IMR-90 (cell line): ENCODE measurements around the gene ZNFX1. TPM values are rescaled to one million over a fixed set of nuclear protein-coding genes. Genes with fewer than 3 reads are reported as not detected.

Experiments
- ATAC-seq: fragments of 200-7000 bp; cut with Tn5 transposase; 2 replicates; pipeline ENCODE4 v1.9.1; 2020; ENCODE audit warnings: low read depth, mild to moderate bottlenecking, moderate library complexity
- BruUV-seq: library from RNA; stranded (reverse); fragments of 400-500 nt; replicated peaks from 2 replicates; lab custom pipeline; 2021; lab: Mats Ljungman, UMichigan
- CTCF ChIA-PET: fragments of 300-600 bp; formaldehyde crosslinking; extraction: SDS; loops from one replicate; lab custom pipeline; 2021; ENCODE audit warnings: antibody characterized with exemption; lab: Yijun Ruan, JAX
- POLR2A ChIA-PET: fragments of 300-600 bp; sonication (Branson Sonifier 250); formaldehyde crosslinking; loops from one replicate; lab custom pipeline; 2022; ENCODE audit warnings: antibody characterized with exemption; ENCODE audit not compliant: unreplicated experiment; lab: Charles Lee
- DNase-seq: peaks from one replicate; pipeline ENCODE4 v3.0.0; 2013
- H2AFZ ChIP-seq: replicated peaks from 2 replicates; pipeline ENCODE3; 2013; ENCODE audit warnings: low read length, mild to moderate bottlenecking; ENCODE audit not compliant: poor library complexity
- H2AK5ac ChIP-seq: 2 replicates; pipeline ENCODE4 v1.6.1; 2013; ENCODE audit warnings: low read depth, low read length, inconsistent platforms
- H2AK9ac ChIP-seq: replicated peaks from 2 replicates; pipeline ENCODE3; 2013; ENCODE audit warnings: mild to moderate bottlenecking, low read depth, low read length, moderate library complexity; ENCODE audit not compliant: poor library complexity
- H2BK120ac ChIP-seq: 2 replicates; pipeline ENCODE4 v1.6.1; 2013; ENCODE audit warnings: low read depth, low read length, inconsistent platforms
- H2BK15ac ChIP-seq: 3 replicates; pipeline ENCODE4 v1.6.1; 2013; ENCODE audit warnings: low read depth, low read length, inconsistent platforms
- H2BK20ac ChIP-seq: 2 replicates; pipeline ENCODE4 v1.6.1; 2013; ENCODE audit warnings: low read depth, mild to moderate bottlenecking, inconsistent platforms, low read length, moderate library complexity
- H2BK5ac ChIP-seq: 2 replicates; pipeline ENCODE4 v1.6.1; 2013; ENCODE audit warnings: mild to moderate bottlenecking, low read depth, low read length, inconsistent platforms; ENCODE audit not compliant: poor library complexity, severe bottlenecking
- H3K14ac ChIP-seq: replicated peaks from 2 replicates; pipeline ENCODE4 v1.6.1; 2013; ENCODE audit warnings: low read depth, low read length, inconsistent platforms
- H3K18ac ChIP-seq: 2 replicates; pipeline ENCODE4 v1.6.1; 2013; ENCODE audit warnings: low read depth, low read length, control low read depth
- H3K23ac ChIP-seq: 2 replicates; pipeline ENCODE4 v1.6.1; 2013; ENCODE audit warnings: low read depth, low read length, inconsistent platforms
- H3K27ac ChIP-seq: 2 replicates; pipeline ENCODE4 v1.5.1; 2013; ENCODE audit warnings: mild to moderate bottlenecking, control low read depth, low read length; ENCODE audit not compliant: insufficient read depth
- H3K27me3 ChIP-seq: 2 replicates; pipeline ENCODE4 v1.6.1; 2013; ENCODE audit warnings: low read length; ENCODE audit not compliant: control insufficient read depth, insufficient read depth
- H3K36me3 ChIP-seq: 2 replicates; pipeline ENCODE4 v1.6.1; 2013; ENCODE audit warnings: low read length, mixed read lengths; ENCODE audit not compliant: control insufficient read depth, insufficient read depth
- H3K4ac ChIP-seq: 2 replicates; pipeline ENCODE4 v1.6.1; 2013; ENCODE audit warnings: low read depth, low read length, inconsistent platforms
- H3K4me1 ChIP-seq: 2 replicates; pipeline ENCODE4 v1.6.1; 2013; ENCODE audit warnings: low read length, mixed read lengths; ENCODE audit not compliant: control insufficient read depth, insufficient read depth
- H3K4me2 ChIP-seq: 2 replicates; pipeline ENCODE4 v1.6.1; 2013; ENCODE audit warnings: low read depth, mild to moderate bottlenecking, control low read depth, low read length, moderate library complexity
- H3K4me3 ChIP-seq: 2 replicates; pipeline ENCODE4 v1.5.1; 2013; ENCODE audit warnings: low read depth, mild to moderate bottlenecking, control low read depth, low read length, moderate library complexity; ENCODE audit not compliant: insufficient read depth
- H3K56ac ChIP-seq: 2 replicates; pipeline ENCODE4 v1.6.1; 2013; ENCODE audit warnings: low read length, inconsistent platforms; ENCODE audit not compliant: insufficient read depth; ENCODE audit errors: extremely low read depth
- H3K79me1 ChIP-seq, 2 experiments: 2 replicates each; pipeline ENCODE4 v1.6.1; 2013; ENCODE audit warnings: low read length in 2 of 2, inconsistent platforms in 1 of 2, low read depth in 1 of 2
- H3K9ac ChIP-seq: 2 replicates; pipeline ENCODE4 v1.6.1; 2013; ENCODE audit warnings: low read depth, low read length, control low read depth
- H3K9me1 ChIP-seq: 2 replicates; pipeline ENCODE4 v1.6.1; 2013; ENCODE audit warnings: low read length, inconsistent platforms; ENCODE audit not compliant: insufficient read depth
- H3K9me3 ChIP-seq: 2 replicates; pipeline ENCODE4 v1.6.1; 2013; ENCODE audit warnings: low read length; ENCODE audit not compliant: control insufficient read depth, insufficient read depth
- H4K20me1 ChIP-seq: 2 replicates; pipeline ENCODE4 v1.6.1; 2013; ENCODE audit warnings: low read length, inconsistent platforms; ENCODE audit not compliant: insufficient read depth
- H4K5ac ChIP-seq: 2 replicates; pipeline ENCODE4 v1.6.1; 2013; ENCODE audit warnings: mild to moderate bottlenecking, low read depth, low read length, control low read depth
- H4K8ac ChIP-seq, 2 experiments: 2 replicates each; pipeline ENCODE4 v1.6.1; 2013; ENCODE audit warnings: low read depth in 2 of 2, low read length in 2 of 2, control low read depth in 1 of 2, inconsistent platforms in 1 of 2
- H4K91ac ChIP-seq: 2 replicates; pipeline ENCODE4 v1.6.1; 2013; ENCODE audit warnings: low read depth, low read length, inconsistent platforms; ENCODE audit not compliant: insufficient read depth
- BHLHE40 ChIP-seq: fragments of 150-350 bp; IDR thresholded peaks from 2 replicates; pipeline ENCODE4 v1.6.1; 2016; ENCODE audit warnings: mild to moderate bottlenecking, low read depth, low read length
- CEBPB ChIP-seq: IDR thresholded peaks from 2 replicates; pipeline ENCODE4 v1.6.1; 2012; ENCODE audit warnings: low read depth, low read length, improper control_type of control experiment
- CHD1 ChIP-seq: IDR thresholded peaks from 2 replicates; pipeline ENCODE4 v1.6.1; 2012; ENCODE audit warnings: low read depth, low read length, improper control_type of control experiment
- FOS ChIP-seq: fragments of 150-350 bp; IDR thresholded peaks from 2 replicates; pipeline ENCODE4 v1.6.1; 2016; ENCODE audit warnings: low read depth, low read length
- MAZ ChIP-seq: IDR thresholded peaks from 2 replicates; pipeline ENCODE4 v1.6.1; 2012; ENCODE audit warnings: low read depth, mild to moderate bottlenecking, low read length, improper control_type of control experiment, moderate library complexity, borderline replicate concordance
- MXI1 ChIP-seq: IDR thresholded peaks from 2 replicates; pipeline ENCODE4 v1.6.1; 2012; ENCODE audit warnings: low read depth, mild to moderate bottlenecking, low read length, moderate library complexity, borderline replicate concordance
- POLR2A ChIP-seq: IDR thresholded peaks from 2 replicates; pipeline ENCODE4 v1.6.1; 2012; ENCODE audit warnings: mild to moderate bottlenecking, low read depth, low read length
- RCOR1 ChIP-seq: IDR thresholded peaks from 2 replicates; pipeline ENCODE4 v1.6.1; 2012; ENCODE audit warnings: mild to moderate bottlenecking, low read length, improper control_type of control experiment; ENCODE audit not compliant: insufficient replicate concordance
- USF2 ChIP-seq: fragments of 150-350 bp; IDR thresholded peaks from 2 replicates; pipeline ENCODE4 v1.6.1; 2017; ENCODE audit warnings: mild to moderate bottlenecking, antibody characterized with exemption, low read length, low read depth
- WGBS, 2 experiments: methylation state at CpG; one replicate each; pipeline versions ENCODE4 v1.1.5 to v1.1.7; 2013; ENCODE audit warnings: missing lambda C conversion rate in 2 of 2; ENCODE audit not compliant: insufficient read length in 1 of 2; ENCODE audit errors: extremely low coverage in 2 of 2; 5-methylcytosine and 5-hydroxymethylcytosine counted together
- dilution Hi-C: fragments of 300-500 bp; cut with HindIII; formaldehyde crosslinking; loops from one replicate; pipeline ENCODE4 v1.14.3; 2018; ENCODE audit warnings: low sequenced_read_pairs; ENCODE audit not compliant: unreplicated experiment
- in situ Hi-C: fragments of 300-500 bp; cut with MboI; formaldehyde crosslinking; loops from 3 replicates; pipeline ENCODE4 v1.14.3; 2019; ENCODE audit warnings: low sequenced_read_pairs, inconsistent platforms, mixed read lengths
- intact Hi-C: fragments of 100-400 bp; cut with micrococcal nuclease; formaldehyde crosslinking; loops from 2 replicates; pipeline ENCODE4 v1.10.0; 2022
- polyA plus RNA-seq, 3 experiments: library from polyadenylated mRNA; depleted of rRNA; stranded (reverse); fragments of >200 nt; gene quantifications; 2 replicates each; pipeline ENCODE4 v1.2.3, GENCODE V29; 2012; ENCODE audit warnings: low replicate concordance in 1 of 3
- total RNA-seq: library from RNA; depleted of rRNA; stranded (reverse); fragments of >200 nt; gene quantifications from 2 replicates; pipeline ENCODE4 v1.2.3, GENCODE V29; 2012
- TF ChIP-seq, protein P1 (sequence below): conservative IDR thresholded peaks from 2 replicates; pipeline ENCODE4 v1.5.1; 2012; ENCODE audit warnings: mild to moderate bottlenecking, low read depth, low read length, improper control_type of control experiment

The ZNFX1 gene
- total and polyA plus RNA-seq, 2 of the 4 experiments (the other 2 are of a cell fraction), result 10.9 to 60.9 TPM

DNA sequence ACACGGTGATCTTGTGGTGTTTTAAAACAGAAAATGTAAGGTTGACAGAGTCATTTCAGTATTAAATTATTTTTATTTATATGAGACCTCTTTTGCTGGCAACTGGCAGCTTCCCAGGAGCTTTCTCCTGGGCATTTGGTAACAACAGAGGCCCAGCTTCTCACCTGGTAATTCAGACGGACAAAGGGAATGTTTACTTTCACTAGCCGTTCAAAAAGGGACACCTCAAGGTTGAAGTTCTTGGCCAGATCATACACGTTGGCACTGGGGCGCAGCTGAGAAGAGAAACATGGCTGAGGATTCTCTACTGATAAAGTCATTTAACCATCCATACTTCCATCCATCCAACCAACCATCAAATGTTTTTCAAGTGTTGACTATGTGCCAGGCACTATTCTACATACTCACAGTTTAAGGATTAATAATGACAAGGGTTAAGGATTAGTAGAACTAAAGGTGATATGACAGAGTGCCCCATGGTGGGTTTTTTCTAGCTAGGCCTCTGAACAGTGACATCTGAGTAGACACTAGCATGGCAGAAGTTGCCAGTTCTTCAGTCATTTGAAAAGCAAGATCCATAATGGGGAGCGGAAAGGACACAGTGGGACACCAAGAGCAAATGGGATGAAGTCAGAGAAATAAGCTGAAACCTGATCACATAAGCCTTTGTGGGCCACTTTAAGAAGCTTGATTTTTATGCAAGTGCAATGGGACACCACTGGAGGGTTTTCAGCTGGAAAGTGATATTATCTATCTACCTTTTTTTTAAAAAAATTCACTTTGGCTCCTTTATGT, 25.1 kb downstream of the ZNFX1 start (continued):
- no peak for TF ChIP-seq CEBPB

- in situ Hi-C loops, result no loop called here
- Histone ChIP-seq H4K8ac (no peak overlapping the region), H2AK9ac (no peak overlapping the region), H4K5ac (no peak overlapping the region), H3K18ac (no peak overlapping the region), H4K20me1 (peaks cover 17% of the 10 kb centered on the region), H3K4me2 (no peak overlapping the region), H3K9me3 (no peaks in the 10 kb centered on the region), H3K36me3 (peaks cover 70% of the 10 kb centered on the region), H2AFZ (no peak overlapping the region), H3K14ac (no peak overlapping the region), H4K91ac (no peak overlapping the region), H2BK5ac (no peak overlapping the region), H3K27ac (no peak overlapping the region), H3K79me1 (peaks cover 4 to 19% of the 10 kb centered on the region in 2 experiments), H3K56ac (no peak overlapping the region), H3K9ac (no peak overlapping the region), H3K27me3 (no peaks in the 10 kb centered on the region), H2BK15ac (no peak overlapping the region), H3K4me3 (no peak overlapping the region), H2AK5ac (no peak overlapping the region), H3K23ac (no peak overlapping the region), H3K4me1 (peaks cover 3% of the 10 kb centered on the region; the same call in 1 of the 2 replicates), H3K4ac (no peak overlapping the region), H2BK20ac (no peak overlapping the region), H3K9me1 (no peaks in the 10 kb centered on the region), H2BK120ac (no peak overlapping the region)
- CTCF ChIA-PET, result no interaction called here
- 93% methylated on average over 8 of the region's 18 CpGs; no CpG with 5 or more reads in 1 of the 2 experiments for WGBS, 2 experiments
- POLR2A ChIA-PET, result no interaction called here
- no TSS peak for BruUV-seq
- dilution Hi-C loops, result no loop called here
- ATAC-seq (no peak), DNase-seq (no peak)
- intact Hi-C loops, result no loop called here
- TF ChIP-seq BHLHE40 (no peak), FOS (no peak), RCOR1 (no peak), USF2 (no peak), MXI1 (no peak), CHD1 (no peak), POLR2A (no peak), MAZ (no peak)
- TF ChIP-seq, protein P1, sequence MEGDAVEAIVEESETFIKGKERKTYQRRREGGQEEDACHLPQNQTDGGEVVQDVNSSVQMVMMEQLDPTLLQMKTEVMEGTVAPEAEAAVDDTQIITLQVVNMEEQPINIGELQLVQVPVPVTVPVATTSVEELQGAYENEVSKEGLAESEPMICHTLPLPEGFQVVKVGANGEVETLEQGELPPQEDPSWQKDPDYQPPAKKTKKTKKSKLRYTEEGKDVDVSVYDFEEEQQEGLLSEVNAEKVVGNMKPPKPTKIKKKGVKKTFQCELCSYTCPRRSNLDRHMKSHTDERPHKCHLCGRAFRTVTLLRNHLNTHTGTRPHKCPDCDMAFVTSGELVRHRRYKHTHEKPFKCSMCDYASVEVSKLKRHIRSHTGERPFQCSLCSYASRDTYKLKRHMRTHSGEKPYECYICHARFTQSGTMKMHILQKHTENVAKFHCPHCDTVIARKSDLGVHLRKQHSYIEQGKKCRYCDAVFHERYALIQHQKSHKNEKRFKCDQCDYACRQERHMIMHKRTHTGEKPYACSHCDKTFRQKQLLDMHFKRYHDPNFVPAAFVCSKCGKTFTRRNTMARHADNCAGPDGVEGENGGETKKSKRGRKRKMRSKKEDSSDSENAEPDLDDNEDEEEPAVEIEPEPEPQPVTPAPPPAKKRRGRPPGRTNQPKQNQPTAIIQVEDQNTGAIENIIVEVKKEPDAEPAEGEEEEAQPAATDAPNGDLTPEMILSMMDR, result no peak
Measured at GRCh38 chr20:49248879-49249665, 28.8 kb downstream of the ZNFX1 start.
